ENCODE results near the gene ZNF30.
"Not testable (repeated sequence)": the region's sequence is repeated elsewhere in the genome, so short reads cannot be mapped to it uniquely, and the experiment has no call there.

Gene ZNF30

DNA sequence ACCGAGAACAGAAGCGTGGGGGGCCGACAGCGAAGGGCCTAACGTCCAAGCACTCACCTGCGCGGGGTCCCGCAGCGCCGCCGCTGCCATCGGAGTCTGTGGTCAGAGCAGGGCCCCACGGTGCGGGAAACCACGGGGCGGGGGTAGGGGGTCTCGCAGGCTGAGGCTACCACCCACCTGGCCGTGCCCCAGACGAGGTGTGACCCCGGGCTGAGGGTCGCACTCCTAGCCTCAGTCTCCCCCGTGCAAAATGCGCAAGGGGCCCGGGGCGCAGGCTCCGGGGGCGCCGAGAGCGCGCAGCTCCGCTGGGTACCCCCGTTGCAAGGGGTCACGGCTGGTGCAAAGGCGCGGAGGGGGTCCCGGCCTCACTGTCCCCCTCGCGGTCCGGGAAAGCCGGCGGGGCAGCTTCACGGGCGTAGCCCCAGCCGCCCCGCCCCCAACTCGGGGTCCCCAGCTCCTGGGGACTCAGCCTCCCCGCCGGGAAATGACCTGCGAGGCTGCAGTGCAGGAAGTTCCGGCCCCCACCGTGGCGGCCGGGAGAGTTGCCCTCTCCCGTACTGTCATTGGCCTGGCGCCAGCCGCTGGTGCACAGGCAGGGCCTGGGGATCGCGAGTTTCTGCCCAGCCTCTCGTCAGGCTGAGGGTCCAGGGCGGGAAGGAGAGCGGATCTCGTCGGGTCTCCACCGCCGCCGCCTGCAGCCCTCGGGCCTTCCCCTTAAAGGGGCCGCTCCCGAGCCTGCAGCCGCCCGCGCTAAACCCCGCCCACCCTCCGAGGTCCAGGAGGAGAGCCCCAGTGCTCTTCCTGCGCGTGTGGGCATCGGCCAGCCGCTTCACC lies 37.1 kb downstream of the ZNF30 start, which contains the start of gene ZNF792:
TSS of gene ZNF792 (minus strand) at position 657 of the 834 bp plus-strand sequence. CDS start at position 90, 567 bp downstream.
- no peak for DNase-seq (ENCODE audit: extremely low read depth, low read depth)
- peak within 1 kb of the TSS; percentile 73 for H3K4me3 ChIP-seq (replicated peaks; ENCODE audit: low read depth, low read length)
- TF ChIP-seq, protein P1, sequence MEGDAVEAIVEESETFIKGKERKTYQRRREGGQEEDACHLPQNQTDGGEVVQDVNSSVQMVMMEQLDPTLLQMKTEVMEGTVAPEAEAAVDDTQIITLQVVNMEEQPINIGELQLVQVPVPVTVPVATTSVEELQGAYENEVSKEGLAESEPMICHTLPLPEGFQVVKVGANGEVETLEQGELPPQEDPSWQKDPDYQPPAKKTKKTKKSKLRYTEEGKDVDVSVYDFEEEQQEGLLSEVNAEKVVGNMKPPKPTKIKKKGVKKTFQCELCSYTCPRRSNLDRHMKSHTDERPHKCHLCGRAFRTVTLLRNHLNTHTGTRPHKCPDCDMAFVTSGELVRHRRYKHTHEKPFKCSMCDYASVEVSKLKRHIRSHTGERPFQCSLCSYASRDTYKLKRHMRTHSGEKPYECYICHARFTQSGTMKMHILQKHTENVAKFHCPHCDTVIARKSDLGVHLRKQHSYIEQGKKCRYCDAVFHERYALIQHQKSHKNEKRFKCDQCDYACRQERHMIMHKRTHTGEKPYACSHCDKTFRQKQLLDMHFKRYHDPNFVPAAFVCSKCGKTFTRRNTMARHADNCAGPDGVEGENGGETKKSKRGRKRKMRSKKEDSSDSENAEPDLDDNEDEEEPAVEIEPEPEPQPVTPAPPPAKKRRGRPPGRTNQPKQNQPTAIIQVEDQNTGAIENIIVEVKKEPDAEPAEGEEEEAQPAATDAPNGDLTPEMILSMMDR (IDR thresholded peaks at IDR 0.05; ENCODE audit: low read depth, low read length, missing control alignments): no peak

DNA sequence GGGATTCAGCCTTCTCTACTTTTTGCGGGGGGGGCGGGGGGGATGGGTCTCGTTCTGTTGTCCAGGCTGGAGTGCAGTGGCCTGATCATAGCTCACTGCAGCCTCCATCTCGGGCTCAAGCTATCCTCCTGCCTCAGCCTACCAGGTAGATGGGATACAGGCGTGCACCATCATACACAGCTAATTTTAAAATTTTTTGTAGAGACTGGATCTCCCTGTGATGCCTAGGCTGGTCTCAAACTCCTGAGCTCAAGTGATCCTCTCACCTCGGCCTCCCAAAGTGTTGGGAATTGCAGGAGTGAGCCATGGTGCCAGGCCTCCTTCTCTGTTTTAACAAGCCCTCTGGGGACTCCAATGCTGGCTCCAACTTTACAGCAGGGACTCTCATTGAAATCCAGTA lies 37.9 kb downstream of the ZNF30 start:
- TF ChIP-seq, protein P1 (IDR thresholded peaks at IDR 0.05; ENCODE audit: low read depth, low read length, missing control alignments): no peak
- DNase-seq (ENCODE audit: extremely low read depth, low read depth): no peak
- no peak overlapping the region for H3K4me3 ChIP-seq (replicated peaks; ENCODE audit: low read depth, low read length)

DNA sequence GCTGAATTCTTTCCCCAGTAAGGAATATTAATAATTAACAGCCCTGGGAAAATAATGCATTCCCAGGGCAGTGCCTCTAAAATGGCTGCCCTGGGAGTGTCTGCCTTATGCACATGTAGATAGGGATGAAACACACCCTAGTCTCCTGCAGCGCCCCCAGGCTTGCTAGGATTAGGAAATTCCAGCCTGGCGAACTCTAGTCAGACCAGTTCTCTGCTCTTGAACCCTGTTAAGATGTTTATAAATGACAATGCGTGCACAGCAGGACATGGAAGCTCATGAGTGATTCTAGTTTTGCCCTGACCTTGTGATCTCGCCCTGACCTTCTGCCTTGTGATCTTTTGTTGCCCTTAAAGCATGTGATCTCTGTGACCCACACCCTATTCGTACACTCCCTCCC lies 38.8 kb downstream of the ZNF30 start:
- H3K4me3 ChIP-seq (replicated peaks; ENCODE audit: low read depth, low read length): not testable (repeated sequence)

DNA sequence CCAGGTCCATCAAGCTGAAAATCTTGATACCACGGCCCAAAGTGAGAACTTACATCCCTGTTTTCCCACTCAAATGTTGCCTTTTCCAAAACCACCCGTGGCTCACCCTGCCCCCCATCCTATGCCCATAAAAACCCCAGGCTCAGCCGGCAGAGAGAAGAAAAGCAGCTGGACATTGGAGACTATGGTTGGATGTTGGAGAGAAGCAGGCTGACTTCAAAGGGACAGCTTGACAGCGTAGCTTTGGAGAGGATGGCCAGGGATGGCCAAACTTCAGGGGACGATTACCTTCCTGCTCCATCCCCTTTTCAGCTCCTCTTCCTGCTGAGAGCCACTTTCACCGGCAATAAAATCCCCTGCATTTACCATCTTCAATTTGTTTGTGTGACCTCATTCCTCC lies 40.8 kb downstream of the ZNF30 start:
- TF ChIP-seq, protein P1 (IDR thresholded peaks at IDR 0.05; ENCODE audit: low read depth, low read length, missing control alignments): no peak
- H3K4me3 ChIP-seq (replicated peaks; ENCODE audit: low read depth, low read length): no peak overlapping the region
- DNase-seq (ENCODE audit: extremely low read depth, low read depth): no peak

More for the DNA sequence above, 38.8 kb downstream of the ZNF30 start:
- DNase-seq (ENCODE audit: extremely low read depth, low read depth): not testable (repeated sequence)

DNA sequence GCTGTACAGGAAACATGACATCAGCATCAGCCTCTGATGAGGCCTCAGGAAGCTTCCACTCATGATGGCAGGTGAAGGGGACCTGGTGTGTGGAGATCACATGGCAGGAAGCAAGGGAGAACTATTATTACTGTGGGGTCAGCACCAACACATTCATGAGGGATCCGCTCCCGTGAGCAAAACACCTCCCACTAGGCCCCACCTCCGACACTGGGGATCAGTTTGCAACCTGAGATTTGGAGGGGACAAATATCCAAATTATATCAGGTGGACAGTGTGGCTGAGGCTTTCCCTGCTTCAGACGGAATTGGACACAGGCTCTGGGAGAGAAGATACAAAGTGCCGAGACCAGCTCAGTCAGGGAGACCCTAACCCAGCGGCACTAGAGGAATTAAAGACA lies 43.0 kb downstream of the ZNF30 start:
- no peak for DNase-seq (ENCODE audit: extremely low read depth, low read depth)
- TF ChIP-seq, protein P1 (IDR thresholded peaks at IDR 0.05; ENCODE audit: low read depth, low read length, missing control alignments): no peak
- no peak overlapping the region for H3K4me3 ChIP-seq (replicated peaks; ENCODE audit: low read depth, low read length)

DNA sequence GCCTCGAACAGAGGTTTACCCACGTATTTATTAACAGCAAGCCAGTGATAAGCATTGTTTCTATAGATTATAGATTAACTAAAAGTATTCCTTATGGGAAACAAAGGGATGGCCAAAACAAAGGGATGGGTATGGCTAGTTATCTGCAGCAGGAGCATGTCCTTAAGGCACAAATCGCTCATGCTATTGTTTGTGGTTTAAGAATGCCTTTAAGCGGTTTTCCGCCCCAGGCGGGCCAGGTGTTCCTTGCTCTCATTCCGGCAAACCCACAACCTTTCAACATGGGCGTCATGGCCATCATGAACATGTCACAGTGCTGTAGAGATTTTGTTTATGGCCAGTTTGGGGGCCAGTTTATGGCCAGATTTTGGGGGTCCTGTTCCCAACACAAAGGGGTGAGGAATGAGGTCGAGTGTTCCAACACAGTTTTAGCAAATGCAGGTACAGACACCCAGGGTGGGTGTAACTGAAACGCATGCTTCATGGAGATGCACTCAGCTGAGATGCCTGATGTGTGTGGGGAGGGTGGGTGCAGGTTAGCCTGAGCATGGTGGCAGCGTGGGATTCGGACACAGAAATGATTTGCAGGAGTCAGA lies 43.6 kb downstream of the ZNF30 start:
- DNase-seq (ENCODE audit: extremely low read depth, low read depth); H3K4me3 ChIP-seq (replicated peaks; ENCODE audit: low read depth, low read length): not testable (repeated sequence)

DNA sequence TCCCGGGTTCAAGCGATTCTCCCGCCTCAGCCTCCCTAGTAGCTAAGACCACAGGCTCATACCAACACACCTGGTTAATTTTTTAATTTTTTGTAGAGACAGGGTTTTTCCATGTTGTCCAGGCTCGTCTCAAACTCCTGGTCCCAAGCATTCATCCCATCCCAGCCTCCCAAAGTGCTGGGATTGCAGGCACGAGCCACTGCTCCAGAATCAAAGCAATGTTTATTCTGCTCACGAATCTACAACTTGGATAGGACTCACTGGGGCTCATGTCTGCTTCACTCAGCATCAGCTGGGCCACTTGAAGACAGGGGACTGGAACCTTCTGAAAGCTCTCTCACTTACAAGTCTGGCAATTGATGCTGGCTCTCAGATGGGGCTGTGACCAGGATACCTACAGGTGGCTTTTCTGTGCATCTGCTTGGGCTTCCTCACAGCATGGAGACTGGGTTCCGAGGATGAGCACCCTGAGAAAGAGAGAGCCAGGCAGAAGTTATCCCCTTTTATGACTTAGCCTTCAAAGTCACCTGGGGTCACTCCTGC lies 45.5 kb downstream of the ZNF30 start:
- no peak overlapping the region for H3K4me3 ChIP-seq (replicated peaks; ENCODE audit: low read depth, low read length)
- no peak for DNase-seq (ENCODE audit: extremely low read depth, low read depth)
- TF ChIP-seq, protein P1 (IDR thresholded peaks at IDR 0.05; ENCODE audit: low read depth, low read length, missing control alignments): no peak

Data from HFF-Myc (cell line).